HG03135 (cell line): ENCODE measurements around the gene AGAP1.

Experiments
- ATAC-seq: cut with Tn5 transposase; IDR thresholded peaks from one replicate; pipeline ENCODE4 v1.9.1; 2021; ENCODE audit warnings: mild to moderate bottlenecking, moderate library complexity; ENCODE audit not compliant: unreplicated experiment

AGAP1 gene

DNA sequence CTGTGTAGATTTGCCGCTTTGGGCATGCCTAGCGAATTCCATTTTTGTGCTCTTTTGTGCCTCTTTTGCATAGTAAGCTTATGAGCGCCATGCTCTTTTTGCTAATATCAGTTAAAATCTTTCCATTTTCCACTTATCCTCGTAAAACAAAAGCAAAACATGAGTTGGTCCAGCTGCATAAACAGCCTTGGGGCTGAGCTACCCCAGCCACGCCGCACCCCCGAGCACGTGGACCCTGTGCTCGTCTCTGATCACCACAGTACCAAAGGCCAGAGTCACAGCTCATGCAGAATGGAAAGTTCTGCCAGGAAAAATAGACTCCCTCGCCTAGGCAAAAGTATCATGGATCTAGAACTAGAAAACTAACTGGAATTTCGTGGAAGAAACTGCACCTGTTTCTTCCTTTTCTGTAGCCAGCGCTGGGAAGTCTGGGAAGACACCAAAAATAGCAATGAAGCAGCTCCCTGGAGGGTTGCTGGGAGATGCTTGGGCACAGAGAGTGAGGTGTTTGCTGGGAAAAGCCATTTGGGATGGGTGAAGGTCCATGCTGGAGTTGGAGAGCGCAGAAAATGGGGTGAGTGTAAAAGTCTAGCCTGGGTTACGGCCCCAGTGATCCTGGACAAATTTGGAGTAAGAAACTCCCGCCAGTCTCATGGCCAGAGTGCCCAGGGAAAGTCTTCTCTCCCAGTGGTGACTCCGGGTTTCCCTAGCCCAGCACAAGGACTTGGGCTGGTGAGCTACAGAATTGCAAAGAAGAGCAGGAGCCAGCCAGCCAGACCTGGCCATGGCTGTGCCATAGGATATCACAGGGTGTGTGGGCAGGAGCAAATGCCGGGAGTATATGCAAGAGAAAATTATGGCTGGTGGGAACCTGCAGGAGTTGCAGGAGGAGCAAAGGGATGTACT lies 456.0 kb downstream of the AGAP1 start:
- no peak for ATAC-seq

DNA sequence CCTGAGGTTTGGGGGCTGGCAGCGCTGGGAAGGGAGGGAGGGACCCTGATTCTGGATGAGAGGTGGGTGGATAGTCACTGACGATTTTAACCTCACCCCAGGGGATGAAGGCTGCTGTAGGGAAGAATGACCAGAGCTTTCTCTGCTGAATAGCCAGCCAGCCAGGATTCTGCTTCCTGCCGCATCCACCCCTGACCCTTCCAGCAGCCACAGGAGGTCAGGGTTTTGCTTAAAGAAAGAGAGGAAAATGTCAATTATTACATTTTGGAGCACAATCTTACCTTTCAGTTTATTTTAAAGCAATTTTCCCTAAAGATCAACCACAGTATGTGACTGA lies 456.6 kb downstream of the AGAP1 start:
- no peak for ATAC-seq

DNA sequence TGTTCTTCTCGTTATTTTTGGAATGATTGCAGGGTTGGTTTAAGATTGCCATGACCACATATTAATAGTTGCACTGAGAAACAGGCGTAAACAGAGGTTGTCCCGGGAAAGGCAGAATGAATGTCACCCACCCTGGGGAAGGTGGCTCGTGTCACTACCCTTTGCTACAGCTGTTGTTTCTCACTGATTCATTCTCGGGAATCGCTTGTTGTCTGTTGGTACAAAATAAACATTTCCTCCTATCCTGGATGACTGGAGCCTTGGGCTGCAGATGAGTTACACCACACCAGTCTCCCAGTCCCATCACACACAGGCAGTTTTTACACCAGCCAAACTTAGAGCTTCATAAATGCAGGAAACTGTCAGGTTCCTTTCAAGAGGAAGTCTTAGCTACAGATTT lies 457.6 kb downstream of the AGAP1 start:
- no peak for ATAC-seq

DNA sequence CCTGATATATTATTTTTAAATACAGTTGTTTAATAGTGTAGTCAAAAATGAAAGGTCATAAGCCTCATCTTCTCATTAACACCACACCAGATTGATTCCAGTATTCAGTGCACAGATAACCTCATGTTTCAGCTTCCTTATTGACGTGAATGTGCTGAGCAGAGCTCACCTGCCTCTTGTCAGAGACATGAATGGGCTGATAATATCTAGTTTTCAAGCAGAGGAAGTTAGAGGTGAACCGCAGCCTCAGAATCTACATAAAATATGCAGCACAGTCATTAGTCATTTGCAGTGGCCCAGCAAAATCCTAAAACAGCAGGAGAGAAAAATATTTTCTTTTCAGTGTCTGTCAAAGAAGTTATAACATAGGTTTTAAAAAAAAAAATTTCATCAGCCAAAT lies 458.1 kb downstream of the AGAP1 start:
- ATAC-seq = no peak

DNA sequence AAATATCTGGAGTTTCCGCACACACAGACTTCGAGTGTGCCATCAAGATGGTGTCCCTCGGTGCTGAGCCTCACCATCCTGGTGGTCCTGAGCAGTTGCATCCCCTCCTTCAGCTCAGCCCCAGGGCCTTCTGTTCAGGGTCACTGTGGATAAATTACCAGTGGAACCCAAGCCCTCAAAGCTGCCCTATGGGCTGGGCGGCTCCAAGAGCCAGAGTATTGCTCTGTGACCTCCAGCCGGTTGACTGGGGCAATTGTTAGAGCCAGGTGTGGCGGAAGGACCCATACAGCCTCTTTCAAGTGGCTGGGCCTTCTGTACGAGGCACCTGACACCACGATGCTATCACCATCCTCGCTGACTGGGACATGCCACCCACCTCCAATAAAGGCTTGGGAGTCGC lies 458.9 kb downstream of the AGAP1 start:
- ATAC-seq = no peak

DNA sequence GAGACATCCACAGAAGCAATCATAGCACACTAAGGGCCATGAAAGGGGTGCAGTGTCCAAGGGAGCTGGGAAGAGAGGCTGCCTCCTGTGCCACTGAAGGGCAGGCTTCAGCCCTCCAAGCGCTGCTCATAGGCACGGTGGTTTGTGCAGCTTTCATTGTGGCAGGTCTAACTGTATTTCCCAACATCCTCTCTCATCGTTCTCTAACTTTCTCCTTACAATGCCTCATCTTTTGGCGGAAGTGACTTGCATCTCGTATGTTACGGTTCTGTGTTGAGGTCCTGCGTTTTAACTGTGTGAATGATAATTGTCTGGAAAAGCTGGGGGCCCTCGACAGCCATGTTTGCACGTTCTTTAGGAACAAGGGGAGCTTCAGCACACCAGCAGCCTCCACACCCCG lies 460.4 kb downstream of the AGAP1 start:
- no peak for ATAC-seq

DNA sequence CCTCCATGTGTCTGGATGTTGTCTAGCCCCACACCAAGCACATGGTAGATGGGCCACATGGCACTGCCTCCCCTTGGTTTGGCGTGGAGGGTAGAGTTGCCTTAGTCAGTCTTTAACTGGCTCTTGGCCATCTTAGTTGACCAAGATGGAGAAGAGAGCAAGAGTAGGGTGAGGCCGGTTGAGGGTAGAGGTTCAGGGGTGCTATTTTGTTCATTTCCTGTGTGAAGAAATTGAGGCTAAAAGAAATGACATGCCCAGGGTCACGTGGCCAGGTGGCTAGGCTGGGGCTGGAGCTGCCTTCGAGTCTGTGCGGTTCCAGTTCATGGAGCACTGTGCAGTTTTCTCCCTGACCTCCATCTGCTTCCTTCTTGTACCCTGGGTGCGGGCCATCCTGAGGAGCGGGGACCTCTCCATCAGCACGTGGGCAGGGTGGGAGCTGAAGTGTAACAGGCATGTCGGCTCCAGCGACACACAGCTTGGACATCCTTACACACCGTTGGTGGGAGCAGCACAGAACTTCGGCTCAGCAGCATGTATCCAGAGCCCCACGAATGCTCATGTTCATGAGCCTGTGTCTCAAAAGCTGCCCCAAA lies 461.1 kb downstream of the AGAP1 start:
- ATAC-seq = no peak

DNA sequence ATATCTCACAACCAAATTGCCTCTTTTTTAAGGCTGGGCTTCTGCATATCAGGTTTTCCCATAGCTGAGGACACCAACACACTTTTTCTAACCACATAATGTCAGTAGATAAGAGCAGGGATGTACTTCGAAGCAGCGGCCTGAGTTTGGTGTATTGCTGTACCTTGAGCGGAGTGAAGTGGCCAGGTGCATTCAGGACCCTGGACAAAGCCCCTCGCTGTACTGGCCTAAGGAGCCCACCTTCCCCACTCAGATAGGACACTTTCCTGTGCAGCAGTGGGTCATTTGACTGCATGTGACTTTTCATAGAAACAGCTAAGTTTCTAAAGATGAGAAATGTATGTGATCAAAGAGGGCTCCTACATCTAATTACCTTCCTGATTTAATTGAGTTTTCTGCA lies 461.8 kb downstream of the AGAP1 start:
- no peak for ATAC-seq

DNA sequence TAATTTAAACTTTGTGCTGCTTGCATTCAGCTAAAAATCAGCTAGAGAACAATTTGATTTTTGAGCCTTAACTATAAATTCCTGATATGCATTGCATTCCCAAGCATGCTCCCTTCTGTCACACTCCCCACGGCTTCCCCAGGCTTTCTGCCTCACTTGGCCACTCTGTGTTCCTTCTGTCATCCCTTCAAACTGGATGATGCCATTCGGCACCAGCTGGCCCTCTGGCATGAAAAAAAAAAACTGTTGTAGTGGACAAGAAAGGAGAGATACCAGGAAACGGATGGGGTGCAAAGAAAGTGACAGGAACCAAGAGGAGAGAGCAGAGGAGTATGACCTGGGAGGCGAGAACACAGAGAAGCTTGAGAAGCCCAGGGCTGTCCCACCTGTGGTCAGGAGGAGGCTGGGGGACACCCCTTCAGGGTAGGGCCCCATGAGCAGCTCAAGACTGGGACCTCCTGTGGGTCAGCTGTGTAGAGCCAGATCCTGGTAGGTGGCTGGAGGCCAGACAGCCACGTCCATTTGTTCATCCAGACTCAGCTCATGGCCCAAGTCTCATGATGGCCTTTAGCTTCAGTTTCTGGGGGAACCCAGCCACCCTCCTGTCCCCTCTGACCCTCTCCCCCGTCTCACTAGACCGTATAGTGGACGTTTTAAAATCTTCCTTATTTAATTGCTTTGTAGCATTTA lies 462.6 kb downstream of the AGAP1 start:
- no peak for ATAC-seq

DNA sequence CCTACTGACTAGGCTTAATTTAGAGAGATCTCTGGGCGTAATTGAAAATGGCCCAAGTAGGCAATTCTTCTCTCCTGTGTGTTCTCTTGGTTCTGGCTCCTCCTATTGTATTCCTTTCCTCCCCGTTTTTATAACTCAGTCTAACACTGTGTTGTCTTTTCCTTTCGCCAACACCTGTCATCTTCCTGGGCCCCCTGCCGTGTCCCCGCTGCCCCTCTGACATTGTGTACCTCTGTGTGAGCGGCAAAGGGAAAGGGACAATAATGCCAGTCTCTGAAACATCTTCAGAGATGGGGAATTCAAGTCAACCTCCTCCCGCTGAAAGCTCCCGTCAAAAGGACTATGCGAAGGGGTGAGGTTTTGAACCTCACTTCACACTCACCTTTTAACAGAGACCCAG lies 463.4 kb downstream of the AGAP1 start:
- ATAC-seq = no peak

DNA sequence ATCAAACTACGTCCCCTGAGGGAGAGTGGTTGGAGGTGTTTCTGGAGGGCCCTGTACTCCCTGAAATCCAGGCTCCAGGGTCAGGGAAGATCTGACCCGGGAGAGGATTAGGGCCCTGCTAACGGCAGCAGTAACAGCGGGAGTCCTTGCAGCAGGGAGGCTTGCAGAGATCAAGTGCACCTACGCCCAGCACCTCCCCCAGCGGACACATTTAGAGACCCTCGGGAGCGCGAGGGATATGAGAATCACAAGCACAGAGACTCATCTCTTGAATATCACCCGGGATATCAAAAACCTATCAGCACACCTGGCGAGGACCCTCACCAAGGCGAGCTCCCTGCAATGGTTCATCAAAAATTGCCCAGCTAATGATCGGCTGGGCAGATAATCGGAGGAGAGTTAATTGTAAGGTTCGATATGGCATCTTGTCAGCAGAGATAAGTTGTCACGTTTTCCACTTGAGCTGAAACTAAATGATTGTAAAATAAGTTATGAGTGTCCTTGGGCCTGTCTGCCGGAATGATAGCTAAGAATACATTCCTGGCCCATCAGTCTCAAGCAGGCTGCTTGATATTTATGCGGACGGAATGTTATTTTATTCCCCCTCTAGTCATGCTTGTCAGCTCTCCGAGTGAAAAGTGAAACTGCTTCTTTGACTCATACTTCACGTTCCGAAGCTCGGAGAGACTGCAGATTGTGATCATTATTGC lies 464.5 kb downstream of the AGAP1 start:
- ATAC-seq = no peak

DNA sequence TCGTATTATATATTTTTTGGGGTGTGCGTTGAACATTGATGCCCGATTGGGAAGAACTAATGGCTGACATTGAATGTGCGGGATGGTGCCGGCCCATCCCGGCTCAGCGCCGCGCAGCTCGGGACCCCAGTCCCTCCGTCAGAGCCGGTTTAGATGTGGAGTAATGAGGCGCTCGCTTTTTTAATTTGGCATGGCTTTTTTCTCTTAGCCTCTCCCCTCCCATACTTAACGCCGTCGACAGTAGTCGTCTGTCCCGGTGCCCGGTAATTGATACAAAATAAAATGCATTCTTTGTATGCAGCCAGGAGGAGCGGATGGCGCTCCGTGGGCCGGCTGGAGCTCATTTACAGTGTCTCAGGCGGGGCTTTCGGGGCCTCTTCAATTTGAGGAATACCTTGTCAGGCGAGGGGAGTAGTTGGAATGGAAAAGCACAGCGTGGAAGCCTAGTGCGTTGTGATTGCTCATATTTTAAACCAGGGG lies 465.1 kb downstream of the AGAP1 start:
- no peak for ATAC-seq

DNA sequence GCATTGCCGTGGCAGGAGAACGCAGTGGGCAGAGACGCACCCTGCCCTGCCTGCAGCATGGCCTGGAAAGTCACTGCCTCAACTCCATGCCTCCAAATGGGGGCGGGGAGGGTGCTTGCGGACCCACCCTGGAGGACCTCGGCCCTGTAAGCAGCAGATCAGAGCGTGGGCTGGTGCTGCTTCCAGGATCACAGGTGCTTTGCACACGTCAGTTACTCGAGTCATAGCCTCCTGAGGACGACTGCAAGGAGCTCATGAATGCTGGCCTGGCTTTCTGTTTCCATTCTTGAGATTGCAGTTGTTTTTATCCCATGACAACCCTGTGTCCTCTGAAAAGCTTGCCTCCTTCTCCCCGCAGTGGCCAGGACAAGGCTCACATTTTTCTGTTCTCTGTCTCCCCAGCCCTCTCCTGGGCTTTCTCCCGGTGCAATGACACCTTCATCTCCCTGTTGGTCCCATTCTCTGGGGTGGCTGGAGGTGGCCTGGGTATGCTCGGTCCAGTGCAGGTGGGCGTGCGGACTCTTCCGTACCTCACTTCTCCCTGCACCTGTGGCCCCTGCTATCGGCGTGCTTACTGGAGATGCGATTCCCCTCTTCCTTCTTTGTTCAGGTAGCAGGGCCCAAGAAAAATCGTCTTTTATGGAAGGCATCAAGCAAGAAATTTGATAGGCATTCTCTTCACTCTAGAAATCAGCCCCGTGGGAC lies 466.3 kb downstream of the AGAP1 start:
- no peak for ATAC-seq

DNA sequence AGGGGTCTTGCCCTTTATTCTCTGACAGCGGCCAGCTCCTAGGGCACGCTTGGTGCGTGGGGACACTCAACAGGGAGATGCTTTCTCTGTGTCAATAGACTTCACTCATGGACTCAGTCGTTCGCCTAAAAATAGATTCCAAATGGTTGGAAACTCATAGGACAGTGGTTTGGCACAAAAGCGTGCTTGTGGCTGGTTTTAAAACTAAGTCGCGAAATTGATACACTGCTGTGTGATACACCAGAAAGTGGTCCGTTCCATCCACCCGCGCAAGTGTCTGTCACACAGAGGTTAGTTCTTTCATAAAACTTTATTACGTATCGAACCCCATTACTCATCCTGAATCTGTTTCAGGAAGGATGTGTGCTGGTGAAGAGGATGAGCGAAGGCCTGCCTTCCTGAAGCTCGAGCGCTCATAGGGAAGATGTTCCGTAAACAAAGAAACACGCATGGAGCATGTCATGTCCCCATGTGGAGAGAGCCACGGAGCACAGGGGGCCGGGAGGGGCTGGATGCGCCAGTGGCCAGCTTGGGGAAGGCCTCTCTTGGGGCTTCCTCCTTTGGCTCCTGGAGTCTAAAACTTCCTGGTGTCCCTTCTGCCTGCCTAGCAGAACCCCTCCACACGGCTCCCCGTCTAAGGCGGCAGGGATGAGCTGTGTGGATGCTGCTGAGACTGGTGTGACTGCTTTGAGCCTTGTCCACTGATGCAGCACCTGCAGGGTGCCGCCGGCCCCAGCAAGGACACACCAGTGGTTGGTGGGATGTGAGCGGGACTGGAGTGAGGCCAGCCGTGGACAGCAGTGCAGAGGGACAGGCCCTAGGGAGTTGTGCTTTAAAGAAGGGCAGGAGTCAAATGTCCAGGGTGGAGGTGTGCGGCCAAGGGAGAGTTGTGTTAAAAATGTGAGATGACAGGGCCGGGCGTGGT lies 467.1 kb downstream of the AGAP1 start:
- ATAC-seq = no peak

DNA sequence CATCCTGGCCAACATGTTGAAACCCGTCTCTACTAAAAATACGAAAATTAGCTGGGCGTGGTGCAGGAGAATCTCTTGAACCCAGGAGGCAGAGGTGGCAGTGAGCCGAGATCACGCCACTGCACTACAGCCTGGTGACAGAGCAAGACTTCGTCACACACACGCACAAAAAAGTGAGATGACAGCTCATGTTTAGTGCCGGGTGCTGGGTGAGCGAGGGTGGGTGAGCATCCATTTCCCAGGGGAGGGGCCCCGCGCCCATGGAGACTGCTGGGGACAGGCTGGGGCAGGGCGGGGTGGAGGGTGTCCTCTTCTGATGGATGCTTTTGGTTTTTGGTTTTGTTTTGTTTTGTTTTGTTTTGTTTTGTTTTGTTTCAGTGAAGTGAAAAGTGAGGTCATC lies 467.9 kb downstream of the AGAP1 start:
- no peak for ATAC-seq

DNA sequence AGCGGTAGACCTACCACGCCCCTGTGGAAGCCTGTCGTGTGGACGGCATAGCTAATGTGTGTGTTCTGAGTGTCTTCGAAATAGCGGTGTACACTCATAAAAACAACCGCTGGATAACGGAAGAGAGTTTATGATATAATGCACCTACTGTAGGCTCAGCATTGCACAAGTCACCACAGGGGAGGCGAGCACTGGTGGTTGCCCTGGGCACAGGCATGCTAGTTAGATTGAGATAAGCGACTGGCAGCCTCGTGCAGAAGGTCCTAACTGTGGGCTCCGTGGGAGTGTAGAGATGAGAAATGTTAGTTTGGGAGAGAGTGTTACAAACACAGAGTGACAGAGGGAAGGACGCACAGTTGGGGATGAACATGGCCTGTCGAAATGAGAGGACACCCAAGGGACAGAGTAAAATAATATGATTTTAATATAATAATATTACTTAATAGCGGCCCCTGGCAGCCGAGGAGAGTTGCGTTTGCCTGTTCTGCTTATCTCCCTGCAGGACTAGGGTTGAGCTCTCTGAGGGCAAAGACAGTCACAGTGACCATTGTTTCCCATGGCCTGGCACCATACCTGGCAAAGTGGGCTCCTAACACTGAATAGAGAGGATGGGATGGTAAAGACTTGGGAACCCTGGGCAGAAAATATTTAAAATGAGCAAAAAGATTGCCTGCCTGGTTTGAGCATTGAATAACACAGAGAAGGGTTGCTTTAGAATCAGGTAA lies 470.2 kb downstream of the AGAP1 start:
- no peak for ATAC-seq

DNA sequence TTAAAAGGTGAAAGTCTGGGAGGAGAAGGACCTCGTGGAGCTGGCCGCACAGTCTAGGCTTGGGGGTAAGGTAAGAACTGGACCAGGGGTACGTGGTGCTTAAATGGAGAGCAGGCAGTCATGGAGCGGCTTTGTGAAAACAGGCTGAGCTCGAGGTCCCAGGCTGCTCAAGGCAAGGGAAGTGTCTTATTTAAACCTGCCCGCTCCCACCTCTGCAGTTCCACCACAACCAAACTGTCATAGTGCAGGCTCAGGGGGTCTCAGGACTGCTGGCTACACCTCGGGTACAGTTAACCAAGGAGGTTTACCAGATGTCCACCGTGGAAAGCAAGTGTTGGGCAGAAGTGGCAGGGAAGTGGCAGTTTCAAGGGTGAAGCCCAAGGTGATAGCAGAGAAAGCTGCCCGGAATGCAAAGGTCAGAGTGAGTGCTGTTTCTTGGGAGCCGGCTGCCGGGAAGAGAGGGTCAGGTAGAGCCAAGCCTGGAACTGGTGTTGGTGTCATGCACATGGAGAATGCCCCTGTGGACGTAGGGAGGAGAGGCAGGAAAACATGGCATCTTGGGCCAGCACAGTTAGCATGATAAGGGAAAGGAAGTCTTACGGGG lies 471.0 kb downstream of the AGAP1 start:
- no peak for ATAC-seq

DNA sequence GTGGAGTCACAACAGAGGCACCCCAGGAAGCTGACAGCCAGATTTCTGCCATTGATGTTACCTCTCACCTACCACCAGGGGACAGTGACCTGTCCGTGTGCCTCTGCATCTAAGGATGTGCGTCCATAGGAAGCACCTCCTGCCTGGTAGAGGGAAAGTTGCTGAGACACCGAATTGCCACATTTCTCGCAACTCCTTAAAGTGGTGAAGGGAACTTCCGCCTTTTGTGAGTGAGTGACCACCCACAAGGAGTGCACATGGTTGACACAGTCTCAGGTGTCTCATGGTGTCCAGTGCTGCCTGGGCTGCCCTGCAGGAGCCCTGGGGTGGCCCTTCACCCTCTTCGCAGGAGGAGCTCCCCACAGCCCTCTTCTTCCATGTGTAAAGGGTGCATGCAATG lies 472.6 kb downstream of the AGAP1 start:
- ATAC-seq = no peak
